Omental fat pad (tissue), 4 donors: ENCODE data around the gene ZNF200. TPM values are rescaled to one million over a fixed set of nuclear protein-coding genes. Genes with fewer than 3 reads are reported as not detected.
"Not testable (repeated sequence)": the region's sequence is repeated elsewhere in the genome, so short reads cannot be mapped to it uniquely, and the experiment has no call there.

Experiments
- ATAC-seq: fragments of 150-250 bp; one replicate; pipeline ENCODE4 v1.9.1; 2016; ENCODE audit warnings: mild to moderate bottlenecking, moderate library complexity; ENCODE audit not compliant: low FRiP score
- DNase-seq: peaks from one replicate; pipeline ENCODE4 v3.0.0-alpha.2; 2019; ENCODE audit warnings: low spot score
- CTCF ChIP-seq, 3 donors: fragments of 450-650 bp; IDR thresholded peaks; one replicate each; pipeline ENCODE4 v1.5.1; 2016 to 2017; ENCODE audit warnings: antibody characterized with exemption in 3 of 3, mild to moderate bottlenecking in 3 of 3, moderate library complexity in 2 of 3
- total RNA-seq, 4 donors: library from RNA; depleted of rRNA; stranded (reverse); fragments of >200 nt; gene quantifications; one replicate each; pipeline ENCODE4 v1.1.0, GENCODE V29; 2016

Gene ZNF200
- total RNA-seq, 4 donors from 2014 or later, result 4.3 to 12.6 (median 8.7) TPM

GRCh38 chr16:3188675-3188924 lies 46.4 kb downstream of the ZNF200 start:
- DNase-seq (no peak), ATAC-seq (no peak)
- no peak for TF ChIP-seq CTCF (IDR thresholded peaks at IDR 0.05)

DNA sequence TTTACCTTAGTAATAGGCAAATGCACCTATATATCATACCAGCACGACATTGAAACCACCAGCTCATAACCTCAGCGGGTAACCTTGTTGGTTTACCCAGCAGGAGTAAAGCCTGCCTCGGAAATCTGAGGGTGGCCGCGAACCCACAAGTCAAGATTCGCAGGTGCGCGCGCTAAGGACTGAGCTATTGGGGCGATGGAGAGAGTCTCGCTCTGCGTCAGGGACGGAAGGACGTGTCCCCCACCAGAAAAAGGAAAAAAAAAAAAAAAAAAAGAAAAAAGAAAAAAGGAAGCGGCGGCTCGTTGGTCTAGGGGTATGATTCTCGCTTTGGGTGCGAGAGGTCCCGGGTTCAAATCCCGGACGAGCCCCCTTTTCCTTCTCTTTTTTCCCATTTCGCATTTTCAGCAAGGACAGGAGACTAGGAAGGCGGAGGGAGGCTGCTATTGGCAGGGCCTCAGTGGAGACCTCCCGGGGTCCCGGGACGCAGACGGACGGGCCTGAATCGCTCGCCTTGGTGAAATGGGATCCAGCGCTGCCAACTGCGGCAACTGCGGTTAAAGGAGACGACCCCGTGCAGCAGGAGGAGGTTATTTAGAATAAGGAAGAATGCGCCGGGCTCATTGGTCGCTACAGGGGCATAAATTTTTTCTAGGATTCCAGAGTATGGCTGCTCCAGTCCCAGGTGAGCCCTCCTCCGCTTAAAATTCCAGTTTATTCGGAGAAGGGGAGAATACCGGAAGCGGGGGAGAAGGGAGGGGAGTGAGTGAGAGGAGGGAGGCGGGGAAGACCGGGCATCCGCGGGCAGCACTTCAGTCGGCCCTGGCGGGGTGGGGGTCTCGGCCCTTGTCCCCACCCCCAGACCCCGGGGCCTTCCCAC lies 46.9 kb downstream of the ZNF200 start, which contains the start of gene OR1F1:
Gene OR1F1 (plus strand): TSS at position 407 of the 877 bp plus-strand sequence.
- ATAC-seq, result no peak
- TF ChIP-seq CTCF (IDR thresholded peaks at IDR 0.05), result no peak
- DNase-seq, result no peak

- no peak for ATAC-seq
- DNase-seq, result no peak
- TF ChIP-seq CTCF (IDR thresholded peaks at IDR 0.05), result no peak
Measured at GRCh38 chr16:3186946-3187690, 47.8 kb downstream of the ZNF200 start.

GRCh38 chr16:3183445-3184139 lies 51.4 kb downstream of the ZNF200 start:
- no peak for ATAC-seq
- TF ChIP-seq CTCF (IDR thresholded peaks at IDR 0.05), result no peak
- no peak for DNase-seq

GRCh38 chr16:3182608-3183444 lies 52.1 kb downstream of the ZNF200 start:
- DNase-seq (no peak), ATAC-seq (no peak)
- no peak for TF ChIP-seq CTCF (IDR thresholded peaks at IDR 0.05)

DNA sequence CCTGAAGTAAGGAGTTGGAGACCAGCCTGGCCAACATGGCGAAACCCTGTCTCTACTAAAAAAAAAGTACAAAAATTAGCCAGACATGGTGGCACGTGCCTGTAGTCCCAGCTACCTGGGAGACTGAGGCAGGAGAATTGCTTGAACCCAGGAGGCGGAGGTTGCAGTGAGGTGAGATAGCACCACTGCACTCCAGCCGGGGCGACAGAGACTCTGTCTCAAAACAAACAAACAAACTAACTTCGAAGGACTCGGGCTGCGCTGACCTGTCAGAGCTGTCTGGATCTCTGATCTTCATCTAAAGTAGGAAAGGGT lies 52.7 kb downstream of the ZNF200 start:
- not testable (repeated sequence) for DNase-seq, ATAC-seq

DNA sequence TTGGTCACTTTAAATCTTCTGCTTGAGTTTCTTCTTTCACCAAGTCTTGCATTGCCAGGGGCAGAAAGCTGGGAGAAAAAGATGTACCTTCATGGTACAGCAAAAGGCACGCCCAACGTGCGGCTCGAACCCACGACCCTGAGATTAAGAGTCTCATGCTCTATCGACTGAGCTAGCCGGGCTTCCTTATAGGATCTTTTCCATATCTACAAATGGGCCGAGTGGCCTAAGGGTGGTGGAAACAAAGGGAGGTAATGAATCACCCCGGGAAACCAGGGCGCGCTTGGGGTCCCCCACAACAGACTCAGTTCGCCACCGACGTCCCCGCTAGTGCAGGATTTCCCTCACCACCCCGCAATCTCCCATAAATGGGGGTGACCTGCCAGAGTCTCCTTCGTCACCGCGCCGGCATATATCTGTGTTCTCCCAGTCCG lies 54.5 kb downstream of the ZNF200 start:
- no peak for TF ChIP-seq CTCF (IDR thresholded peaks at IDR 0.05)
- ATAC-seq (no peak), DNase-seq (no peak)
